Activated T-cell treated with anti-CD3 and anti-CD28 coated beads, Interleukin-2, amount 50 U/mL, for 4 hours (primary cell): ENCODE data around the gene GRID2. TPM values are rescaled to one million over a fixed set of nuclear protein-coding genes. Genes with fewer than 3 reads are reported as not detected.

Experiments
- ATAC-seq, 2 donors: fragments of 200-7000 bp; cut with Tn5 transposase; one replicate each; pipeline ENCODE4 v1.10.0; 2021
- DNase-seq: peaks from one replicate; pipeline ENCODE4 v3.0.0-alpha.2; 2020
- H3K27me3 Mint-ChIP-seq: one replicate; pipeline ENCODE4 v1.8.0; 2021; ENCODE audit warnings: low read depth, mixed read lengths
- H3K36me3 Mint-ChIP-seq: one replicate; pipeline ENCODE4 v1.8.0; 2022; ENCODE audit warnings: mixed read lengths; ENCODE audit not compliant: insufficient read depth
- H3K4me1 Mint-ChIP-seq: one replicate; pipeline ENCODE4 v1.8.0; 2021; ENCODE audit warnings: low read depth, mixed read lengths
- H3K4me3 Mint-ChIP-seq: one replicate; pipeline ENCODE4 v1.8.0; 2021; ENCODE audit warnings: mild to moderate bottlenecking, moderate library complexity, mixed read lengths
- H3K9me3 Mint-ChIP-seq: one replicate; pipeline ENCODE4 v1.8.0; 2021; ENCODE audit warnings: mixed read lengths
- total RNA-seq, 3 donors: library from RNA; stranded (reverse); gene quantifications; one replicate each; pipeline ENCODE4 v1.2.1, GENCODE V29; 2021

Gene GRID2
- total RNA-seq, 3 donors from 2014 or later, result 0.22 TPM; not detected in 2

GRCh38 chr4:92488496-92488895 lies 184.7 kb downstream of the GRID2 start:
- ATAC-seq, result no peak
- no peak for DNase-seq
- H3K4me1 Mint-ChIP-seq, result no peaks in the 10 kb centered on the region
- H3K36me3 Mint-ChIP-seq, result no peaks in the 10 kb centered on the region
- no peak overlapping the region for H3K4me3 Mint-ChIP-seq
- peaks cover 13% of the 10 kb centered on the region for H3K9me3 Mint-ChIP-seq
- H3K27me3 Mint-ChIP-seq, result no peaks in the 10 kb centered on the region

- Mint-ChIP-seq H3K4me3 (no peak overlapping the region), H3K9me3 (peaks cover 4% of the 10 kb centered on the region), H3K27me3 (no peaks in the 10 kb centered on the region), H3K4me1 (no peaks in the 10 kb centered on the region), H3K36me3 (no peaks in the 10 kb centered on the region)
- ATAC-seq, result no peak
- DNase-seq, result no peak
Observed at GRCh38 chr4:92497141-92497540, 193.4 kb downstream of the GRID2 start.

- no peaks in the 10 kb centered on the region for H3K27me3 Mint-ChIP-seq
- H3K36me3 Mint-ChIP-seq, result no peaks in the 10 kb centered on the region
- H3K4me1 Mint-ChIP-seq, result no peaks in the 10 kb centered on the region
- ATAC-seq (no peak), DNase-seq (no peak)
- no peak overlapping the region for H3K4me3 Mint-ChIP-seq
- H3K9me3 Mint-ChIP-seq, result no peaks in the 10 kb centered on the region
Observed at GRCh38 chr4:92501456-92501855, 197.7 kb downstream of the GRID2 start.

GRCh38 chr4:92506933-92507332 lies 203.2 kb downstream of the GRID2 start:
- H3K9me3 Mint-ChIP-seq, result peaks cover 15% of the 10 kb centered on the region
- no peaks in the 10 kb centered on the region for H3K4me1 Mint-ChIP-seq
- DNase-seq (no peak), ATAC-seq (no peak)
- H3K27me3 Mint-ChIP-seq, result no peaks in the 10 kb centered on the region
- no peak overlapping the region for H3K4me3 Mint-ChIP-seq
- H3K36me3 Mint-ChIP-seq, result no peaks in the 10 kb centered on the region

- DNase-seq (no peak), ATAC-seq (no peak)
- Mint-ChIP-seq H3K4me1 (no peaks in the 10 kb centered on the region), H3K9me3 (peaks cover 16% of the 10 kb centered on the region), H3K27me3 (no peaks in the 10 kb centered on the region), H3K4me3 (no peak overlapping the region), H3K36me3 (no peaks in the 10 kb centered on the region)
Observed at GRCh38 chr4:92514627-92515026, 210.9 kb downstream of the GRID2 start.

GRCh38 chr4:92516450-92516849 lies 212.7 kb downstream of the GRID2 start:
- H3K4me3 Mint-ChIP-seq, result no peak overlapping the region
- H3K36me3 Mint-ChIP-seq, result no peaks in the 10 kb centered on the region
- H3K9me3 Mint-ChIP-seq, result peaks cover 9% of the 10 kb centered on the region
- DNase-seq (no peak), ATAC-seq (no peak)
- no peaks in the 10 kb centered on the region for H3K27me3 Mint-ChIP-seq
- no peaks in the 10 kb centered on the region for H3K4me1 Mint-ChIP-seq

- peaks cover 9% of the 10 kb centered on the region for H3K9me3 Mint-ChIP-seq
- no peaks in the 10 kb centered on the region for H3K36me3 Mint-ChIP-seq
- DNase-seq (no peak), ATAC-seq (no peak)
- no peaks in the 10 kb centered on the region for H3K4me1 Mint-ChIP-seq
- H3K4me3 Mint-ChIP-seq, result no peak overlapping the region
- no peaks in the 10 kb centered on the region for H3K27me3 Mint-ChIP-seq
Observed at GRCh38 chr4:92519727-92520126, 216.0 kb downstream of the GRID2 start.

- ATAC-seq, result no peak
- Mint-ChIP-seq H3K4me1 (no peaks in the 10 kb centered on the region), H3K9me3 (peaks cover 9% of the 10 kb centered on the region), H3K36me3 (no peaks in the 10 kb centered on the region), H3K27me3 (no peaks in the 10 kb centered on the region), H3K4me3 (no peak overlapping the region)
- no peak for DNase-seq
Observed at GRCh38 chr4:92520563-92520962, 216.8 kb downstream of the GRID2 start.

- Mint-ChIP-seq H3K27me3 (no peaks in the 10 kb centered on the region), H3K4me1 (no peaks in the 10 kb centered on the region), H3K36me3 (no peaks in the 10 kb centered on the region), H3K9me3 (peaks cover 5% of the 10 kb centered on the region), H3K4me3 (no peak overlapping the region)
- DNase-seq (no peak), ATAC-seq (no peak)
Observed at GRCh38 chr4:92521941-92522340, 218.2 kb downstream of the GRID2 start.

GRCh38 chr4:92522356-92522755 lies 218.6 kb downstream of the GRID2 start:
- no peak for DNase-seq
- Mint-ChIP-seq H3K27me3 (no peaks in the 10 kb centered on the region), H3K4me3 (no peak overlapping the region), H3K4me1 (no peaks in the 10 kb centered on the region), H3K36me3 (no peaks in the 10 kb centered on the region), H3K9me3 (peaks cover 5% of the 10 kb centered on the region)
- ATAC-seq, result no peak

- Mint-ChIP-seq H3K9me3 (peaks cover 3% of the 10 kb centered on the region), H3K27me3 (no peaks in the 10 kb centered on the region), H3K4me1 (no peaks in the 10 kb centered on the region), H3K4me3 (no peak overlapping the region), H3K36me3 (no peaks in the 10 kb centered on the region)
- ATAC-seq, result no peak
- no peak for DNase-seq
Observed at GRCh38 chr4:92524131-92524530, 220.4 kb downstream of the GRID2 start.

- no peaks in the 10 kb centered on the region for H3K27me3 Mint-ChIP-seq
- no peaks in the 10 kb centered on the region for H3K36me3 Mint-ChIP-seq
- no peaks in the 10 kb centered on the region for H3K4me1 Mint-ChIP-seq
- peaks cover 19% of the 10 kb centered on the region for H3K9me3 Mint-ChIP-seq
- H3K4me3 Mint-ChIP-seq, result no peak overlapping the region
- no peak for DNase-seq
- no peak for ATAC-seq
Observed at GRCh38 chr4:92528541-92528940, 224.8 kb downstream of the GRID2 start.

- H3K4me1 Mint-ChIP-seq, result no peaks in the 10 kb centered on the region
- ATAC-seq (no peak), DNase-seq (no peak)
- no peak overlapping the region for H3K4me3 Mint-ChIP-seq
- H3K27me3 Mint-ChIP-seq, result no peaks in the 10 kb centered on the region
- peaks cover 19% of the 10 kb centered on the region for H3K9me3 Mint-ChIP-seq
- H3K36me3 Mint-ChIP-seq, result no peaks in the 10 kb centered on the region
Observed at GRCh38 chr4:92529510-92529909, 225.7 kb downstream of the GRID2 start.

GRCh38 chr4:92535599-92535998 lies 231.8 kb downstream of the GRID2 start:
- DNase-seq, result no peak
- Mint-ChIP-seq H3K9me3 (peaks cover 12% of the 10 kb centered on the region), H3K4me3 (no peak overlapping the region), H3K36me3 (no peaks in the 10 kb centered on the region), H3K4me1 (no peaks in the 10 kb centered on the region), H3K27me3 (no peaks in the 10 kb centered on the region)
- ATAC-seq, result no peak

GRCh38 chr4:92551616-92552015 lies 247.8 kb downstream of the GRID2 start:
- H3K4me1 Mint-ChIP-seq, result no peaks in the 10 kb centered on the region
- H3K4me3 Mint-ChIP-seq, result no peak overlapping the region
- H3K9me3 Mint-ChIP-seq, result peaks cover 14% of the 10 kb centered on the region
- no peaks in the 10 kb centered on the region for H3K36me3 Mint-ChIP-seq
- ATAC-seq (no peak), DNase-seq (no peak)
- no peaks in the 10 kb centered on the region for H3K27me3 Mint-ChIP-seq

GRCh38 chr4:92566269-92566668 lies 262.5 kb downstream of the GRID2 start:
- ATAC-seq, result no peak
- H3K36me3 Mint-ChIP-seq, result no peaks in the 10 kb centered on the region

More at GRCh38 chr4:92566269-92566668, 262.5 kb downstream of the GRID2 start:
- no peaks in the 10 kb centered on the region for H3K27me3 Mint-ChIP-seq
- H3K4me1 Mint-ChIP-seq, result no peaks in the 10 kb centered on the region
- peaks cover 25% of the 10 kb centered on the region for H3K9me3 Mint-ChIP-seq
- no peak for DNase-seq
- no peak overlapping the region for H3K4me3 Mint-ChIP-seq
